ENCODE measurements around the gene TANGO2. TPM values are rescaled to one million over a fixed set of nuclear protein-coding genes. Genes with fewer than 3 reads are reported as not detected.

Gene TANGO2
- total and polyA plus RNA-seq, 9 of the 15 experiments (the other 6 are each of a cell fraction or from before 2014, with no cell fraction given): 15.5 to 94.9 (median 70.1) TPM

DNA sequence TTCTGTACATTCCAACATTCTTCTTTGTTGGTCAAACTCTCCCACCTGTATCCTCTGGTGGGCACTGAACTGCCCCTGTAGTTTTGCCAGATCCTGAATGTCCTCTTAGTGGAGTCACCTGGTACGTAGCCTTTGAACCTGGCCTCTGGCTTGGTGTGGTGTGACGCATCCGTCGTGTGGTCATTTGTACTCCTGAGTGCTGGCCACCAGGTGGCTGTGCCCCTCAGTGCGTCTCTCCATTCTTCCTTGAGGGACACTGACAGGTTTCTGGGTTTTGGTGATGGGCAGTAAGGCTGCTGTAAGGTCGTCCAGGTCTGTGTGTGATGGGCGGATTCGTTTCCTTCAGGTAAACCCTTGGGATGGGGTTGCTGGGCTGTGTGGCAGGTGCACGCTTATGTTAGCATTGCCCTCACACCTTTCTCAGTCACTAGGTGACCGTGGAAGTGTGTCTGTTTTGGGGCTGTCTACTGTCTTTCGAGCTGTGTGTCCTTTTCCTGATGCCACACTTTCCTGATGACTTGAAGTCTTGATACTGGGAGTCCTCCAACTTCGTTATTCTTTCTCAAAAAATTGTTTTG lies 81.4 kb downstream of the TANGO2 start (continued):
- TF ChIP-seq BRCA1 (IDR thresholded peaks at IDR 0.05): no peak
- no peak for TF ChIP-seq BRCA1 (CRISPR knock-in tag; IDR thresholded peaks at IDR 0.05)
- TF ChIP-seq TCF3 (CRISPR knock-in tag; IDR thresholded peaks at IDR 0.05): no peak
- TF ChIP-seq RERE (CRISPR knock-in tag; IDR thresholded peaks at IDR 0.05; ENCODE audit: borderline replicate concordance): no peak
- TF ChIP-seq MCM5 (IDR thresholded peaks at IDR 0.05; ENCODE audit: low read depth): no peak
- TF ChIP-seq, protein P1, sequence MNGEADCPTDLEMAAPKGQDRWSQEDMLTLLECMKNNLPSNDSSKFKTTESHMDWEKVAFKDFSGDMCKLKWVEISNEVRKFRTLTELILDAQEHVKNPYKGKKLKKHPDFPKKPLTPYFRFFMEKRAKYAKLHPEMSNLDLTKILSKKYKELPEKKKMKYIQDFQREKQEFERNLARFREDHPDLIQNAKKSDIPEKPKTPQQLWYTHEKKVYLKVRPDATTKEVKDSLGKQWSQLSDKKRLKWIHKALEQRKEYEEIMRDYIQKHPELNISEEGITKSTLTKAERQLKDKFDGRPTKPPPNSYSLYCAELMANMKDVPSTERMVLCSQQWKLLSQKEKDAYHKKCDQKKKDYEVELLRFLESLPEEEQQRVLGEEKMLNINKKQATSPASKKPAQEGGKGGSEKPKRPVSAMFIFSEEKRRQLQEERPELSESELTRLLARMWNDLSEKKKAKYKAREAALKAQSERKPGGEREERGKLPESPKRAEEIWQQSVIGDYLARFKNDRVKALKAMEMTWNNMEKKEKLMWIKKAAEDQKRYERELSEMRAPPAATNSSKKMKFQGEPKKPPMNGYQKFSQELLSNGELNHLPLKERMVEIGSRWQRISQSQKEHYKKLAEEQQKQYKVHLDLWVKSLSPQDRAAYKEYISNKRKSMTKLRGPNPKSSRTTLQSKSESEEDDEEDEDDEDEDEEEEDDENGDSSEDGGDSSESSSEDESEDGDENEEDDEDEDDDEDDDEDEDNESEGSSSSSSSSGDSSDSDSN (IDR thresholded peaks at IDR 0.05; ENCODE audit: borderline replicate concordance in 1 of 2, low read depth in 2 of 2, low read length in 2 of 2): no peak
- no peak for TF ChIP-seq FOXK2 (conservative IDR thresholded peaks at IDR 0.05 in 1 of 2, IDR thresholded peaks at IDR 0.05 in 1 of 2; ENCODE audit: low read depth in 2 of 2)
- TF ChIP-seq POLR2H (tag; IDR thresholded peaks at IDR 0.05; ENCODE audit: low read depth): no peak
- TF ChIP-seq TAF15 (IDR thresholded peaks at IDR 0.05; ENCODE audit: low read depth, low read length): no peak
- TF ChIP-seq HDAC2 (IDR thresholded peaks at IDR 0.05): no peak
- no peak for TF ChIP-seq ATF7 (IDR thresholded peaks at IDR 0.05)
- TF ChIP-seq RAD21 (CRISPR knock-in tag; conservative IDR thresholded peaks at IDR 0.05 in 1 of 2, IDR thresholded peaks at IDR 0.05 in 1 of 2): no peak
- TF ChIP-seq ZNF445 (CRISPR knock-in tag; IDR thresholded peaks at IDR 0.05; ENCODE audit: low read depth): no peak
- TF ChIP-seq HSF4 (CRISPR knock-in tag; IDR thresholded peaks at IDR 0.05; ENCODE audit: borderline replicate concordance): no peak
- TF ChIP-seq CGGBP1 (CRISPR knock-in tag; IDR thresholded peaks at IDR 0.05): no peak
- no peak for TF ChIP-seq ZNF644 (tag; IDR thresholded peaks at IDR 0.05; ENCODE audit: low read depth)
- no peak for TF ChIP-seq ZNF717 (CRISPR knock-in tag; IDR thresholded peaks at IDR 0.05)
- TF ChIP-seq DDX20 (tag; IDR thresholded peaks at IDR 0.05; ENCODE audit: low read depth): no peak
- peak; percentile 80; the same call in 1 of the 2 replicates for TF ChIP-seq CBFB (CRISPR knock-in tag; IDR thresholded peaks at IDR 0.05)
- TF ChIP-seq NR3C1 (CRISPR knock-in tag; IDR thresholded peaks at IDR 0.05): peak; percentile 76; the same call in 1 of the 2 replicates
- 0 out of 2 replicates have a peak, but pooled peaks have one; percentile 8 for TF ChIP-seq PML (IDR thresholded peaks at IDR 0.05; ENCODE audit: low read length)
- 0 out of 2 replicates have a peak, but pooled peaks have one; percentile 39 for TF ChIP-seq KLF1 (tag; IDR thresholded peaks at IDR 0.05)
- TF ChIP-seq ZNF224 (CRISPR knock-in tag; IDR thresholded peaks at IDR 0.05): no peak

All from K562 (cell line).